ENCODE results near the gene SHMT2.

The SHMT2 gene

DNA sequence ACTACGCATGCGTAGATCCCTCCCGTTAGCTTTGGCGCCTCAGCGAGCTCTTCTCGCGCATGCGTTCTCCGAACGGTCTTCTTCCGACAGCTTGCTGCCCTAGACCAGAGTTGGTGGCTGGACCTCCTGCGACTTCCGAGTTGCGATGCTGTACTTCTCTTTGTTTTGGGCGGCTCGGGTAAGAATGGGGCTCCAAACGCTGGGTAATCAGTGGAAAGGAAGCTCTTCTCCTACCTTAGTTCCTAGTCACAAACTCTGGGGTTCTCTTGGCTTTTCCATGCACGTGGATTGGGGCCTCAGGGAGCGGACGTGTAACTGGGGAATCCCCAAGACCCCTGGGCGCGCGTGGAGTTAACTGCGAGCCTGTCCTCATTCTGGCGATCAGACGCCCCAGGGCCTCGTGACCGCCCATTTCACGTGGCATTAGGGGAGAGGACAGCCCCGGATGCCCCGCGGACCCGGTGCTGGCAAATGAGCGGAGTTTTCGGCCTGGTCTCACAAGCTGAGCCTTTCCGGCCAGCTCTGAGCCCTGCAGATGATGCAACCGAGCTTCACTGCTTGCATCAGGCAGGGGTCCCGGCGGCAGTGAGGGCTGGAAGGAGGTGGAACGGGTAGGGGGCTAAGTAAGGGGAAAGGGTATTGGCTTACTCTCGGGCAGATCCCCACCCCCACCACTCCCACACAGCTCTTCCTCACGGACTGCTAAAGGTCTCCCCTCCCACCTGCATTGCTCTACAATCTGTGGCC lies at the start of gene SHMT2:
Gene SHMT2 (plus strand): TSS at position 78 of the 747 bp plus-strand sequence. CDS start 68 bp downstream, at position 146.
- DNase-seq = peak; percentile 99

DNA sequence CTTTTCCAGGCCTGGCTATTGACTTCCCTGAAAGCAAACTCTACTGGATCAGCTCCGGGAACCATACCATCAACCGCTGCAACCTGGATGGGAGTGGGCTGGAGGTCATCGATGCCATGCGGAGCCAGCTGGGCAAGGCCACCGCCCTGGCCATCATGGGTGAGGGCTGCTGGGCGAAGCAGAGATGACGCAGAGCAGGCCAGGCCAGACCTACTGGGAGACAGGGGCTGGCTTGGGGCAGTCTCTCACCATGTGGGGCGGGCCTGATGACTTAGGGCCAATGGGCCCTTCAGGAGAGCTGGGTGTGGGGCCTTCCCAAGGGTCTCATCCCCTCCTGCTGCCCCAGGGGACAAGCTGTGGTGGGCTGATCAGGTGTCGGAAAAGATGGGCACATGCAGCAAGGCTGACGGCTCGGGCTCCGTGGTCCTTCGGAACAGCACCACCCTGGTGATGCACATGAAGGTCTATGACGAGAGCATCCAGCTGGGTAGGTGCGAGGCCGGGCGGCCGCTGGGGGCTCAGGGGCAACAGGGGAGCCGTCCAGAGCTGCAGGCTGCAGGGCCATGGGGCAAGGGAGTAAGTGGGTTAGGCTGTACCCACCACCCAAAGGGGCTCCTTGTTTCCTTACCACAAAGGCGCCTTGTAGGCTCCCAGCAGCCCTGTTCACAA lies 49.1 kb upstream of the SHMT2 start:
- DNase-seq = no peak

DNA sequence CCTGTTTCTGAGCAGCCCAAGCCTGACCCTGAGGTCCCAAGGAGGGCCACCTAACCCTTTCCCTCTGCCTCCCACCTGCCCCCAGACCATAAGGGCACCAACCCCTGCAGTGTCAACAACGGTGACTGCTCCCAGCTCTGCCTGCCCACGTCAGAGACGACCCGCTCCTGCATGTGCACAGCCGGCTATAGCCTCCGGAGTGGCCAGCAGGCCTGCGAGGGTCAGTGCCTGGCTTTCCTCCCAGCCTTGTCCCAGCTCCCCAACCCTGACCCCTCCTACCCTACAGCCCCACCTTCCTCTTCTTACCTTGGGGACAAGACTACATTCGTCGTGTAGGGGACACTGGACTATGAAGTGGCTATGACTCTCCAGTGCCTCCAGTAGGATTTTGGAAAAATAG lies 48.4 kb upstream of the SHMT2 start:
- no peak for DNase-seq

DNA sequence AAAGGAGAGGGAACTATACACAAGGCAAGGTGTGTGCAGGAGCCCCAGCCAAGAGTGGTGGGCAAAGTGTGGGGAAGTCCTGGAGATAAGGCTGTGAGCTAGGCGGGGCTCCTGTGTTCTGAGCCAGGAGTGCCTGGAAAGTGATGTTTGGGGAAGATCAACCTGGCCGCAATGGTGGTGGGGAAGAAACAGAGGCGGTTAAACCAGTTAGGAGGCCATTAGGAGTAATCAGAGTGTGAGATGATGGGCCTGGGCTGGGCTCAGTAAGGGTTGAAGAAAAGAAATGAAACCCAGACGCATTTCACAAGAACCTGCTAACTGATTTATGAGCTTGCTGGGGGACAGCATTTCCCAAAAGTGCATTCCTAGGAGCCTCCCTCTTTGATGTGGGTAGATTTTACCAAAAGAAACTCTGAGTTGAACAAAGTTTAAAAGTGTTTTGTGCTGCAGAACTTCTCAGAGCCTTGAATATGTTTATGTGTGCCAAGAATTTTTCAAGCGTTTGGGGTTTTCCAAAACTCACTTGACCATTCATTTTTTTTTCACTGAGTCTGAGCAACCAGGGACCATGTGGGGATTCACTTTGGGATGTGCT lies 47.9 kb upstream of the SHMT2 start:
- DNase-seq = no peak

DNA sequence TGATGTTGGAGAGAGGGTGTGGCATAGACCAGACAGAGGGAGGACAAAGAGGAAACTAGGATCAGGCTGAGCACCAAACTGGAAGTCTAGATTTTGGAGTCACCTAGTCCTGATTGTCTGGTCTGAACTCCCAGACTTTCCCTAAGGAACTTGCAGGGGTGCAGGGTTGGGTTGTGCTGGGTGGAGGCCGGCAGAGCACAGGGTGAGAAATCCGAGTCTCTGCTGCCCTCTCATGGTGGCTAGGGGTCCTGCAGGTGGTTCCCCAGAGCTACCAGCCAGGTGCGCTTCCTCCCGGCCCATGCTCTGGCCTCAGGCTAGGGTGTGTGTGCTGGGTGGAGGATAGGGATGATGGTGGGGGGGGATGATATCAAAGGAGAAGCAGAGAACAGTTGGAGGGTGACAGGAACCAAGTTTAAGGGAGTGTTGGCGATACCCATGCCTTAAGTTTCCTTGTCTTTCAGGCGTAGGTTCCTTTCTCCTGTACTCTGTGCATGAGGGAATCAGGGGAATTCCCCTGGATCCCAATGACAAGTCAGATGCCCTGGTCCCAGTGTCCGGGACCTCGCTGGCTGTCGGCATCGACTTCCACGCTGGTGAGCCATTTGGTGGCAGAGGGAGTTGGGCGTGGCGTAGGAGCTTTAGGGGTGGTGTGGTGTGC lies 46.5 kb upstream of the SHMT2 start:
- DNase-seq = peak; percentile 89

DNA sequence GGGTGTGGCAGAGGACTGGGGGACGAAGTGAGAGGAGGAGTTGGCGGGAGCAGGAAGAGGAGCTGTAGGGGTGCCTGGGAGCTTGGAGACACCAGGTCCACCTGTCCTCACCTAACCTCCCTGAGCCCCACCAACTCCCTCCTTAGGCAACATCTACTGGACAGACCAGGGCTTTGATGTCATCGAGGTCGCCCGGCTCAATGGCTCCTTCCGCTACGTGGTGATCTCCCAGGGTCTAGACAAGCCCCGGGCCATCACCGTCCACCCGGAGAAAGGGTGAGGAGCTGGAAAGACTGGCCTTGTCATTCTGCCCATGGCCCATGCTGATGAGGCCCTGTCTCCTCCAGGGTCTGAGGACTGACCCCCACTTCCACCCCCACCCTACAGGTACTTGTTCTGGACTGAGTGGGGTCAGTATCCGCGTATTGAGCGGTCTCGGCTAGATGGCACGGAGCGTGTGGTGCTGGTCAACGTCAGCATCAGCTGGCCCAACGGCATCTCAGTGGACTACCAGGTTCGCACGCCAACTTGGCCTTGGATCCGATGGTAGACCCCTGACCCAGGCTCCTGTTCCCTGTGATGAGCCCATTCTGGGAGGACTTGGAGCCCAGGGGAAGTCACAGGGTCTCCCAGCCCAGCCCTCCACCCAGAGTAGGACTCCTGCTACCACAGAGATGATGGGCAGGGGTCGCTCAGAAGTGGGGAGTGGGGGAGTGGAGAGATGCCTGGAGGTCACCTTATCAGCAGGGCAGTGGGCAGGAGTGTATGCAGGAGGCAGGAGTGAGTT lies 45.4 kb upstream of the SHMT2 start:
- DNase-seq = no peak

DNA sequence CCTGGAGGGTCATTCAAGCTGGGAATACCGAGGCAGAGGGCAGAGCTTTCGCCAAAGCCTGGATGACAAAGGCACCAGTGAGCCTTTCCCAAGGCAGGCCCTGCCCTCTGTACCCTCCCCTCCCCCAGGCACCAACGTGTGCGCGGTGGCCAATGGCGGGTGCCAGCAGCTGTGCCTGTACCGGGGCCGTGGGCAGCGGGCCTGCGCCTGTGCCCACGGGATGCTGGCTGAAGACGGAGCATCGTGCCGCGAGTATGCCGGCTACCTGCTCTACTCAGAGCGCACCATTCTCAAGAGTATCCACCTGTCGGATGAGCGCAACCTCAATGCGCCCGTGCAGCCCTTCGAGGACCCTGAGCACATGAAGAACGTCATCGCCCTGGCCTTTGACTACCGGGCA lies 44.1 kb upstream of the SHMT2 start:
- no peak for DNase-seq

DNA sequence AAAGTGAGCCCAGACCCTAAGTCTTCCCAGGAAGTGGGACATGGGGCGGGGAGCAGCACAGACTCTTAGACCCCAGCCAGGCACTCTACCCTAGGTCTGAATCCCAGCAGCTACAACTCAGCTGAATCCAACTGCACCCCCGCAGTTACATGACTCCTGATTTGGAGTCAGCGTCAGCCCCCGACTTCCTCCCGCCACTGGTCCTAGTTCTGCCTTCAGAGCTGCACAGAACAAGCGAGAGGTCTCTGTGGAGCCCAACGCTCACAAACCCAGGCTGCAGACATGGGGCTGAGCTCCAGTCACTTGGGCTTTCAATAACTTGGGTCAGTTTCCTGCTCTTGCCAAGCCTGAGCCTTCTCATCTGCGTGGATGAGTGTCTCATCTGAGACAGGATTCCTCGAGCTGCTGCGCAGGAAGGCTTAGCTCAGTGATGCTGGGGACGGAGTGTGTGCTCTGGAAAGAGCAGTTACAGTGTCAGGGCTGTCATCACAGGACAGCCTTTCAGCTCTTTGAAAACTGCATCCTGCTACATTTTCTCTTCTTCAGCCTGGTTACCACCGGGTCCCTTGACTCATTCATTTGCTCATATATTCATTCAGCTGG lies 43.5 kb upstream of the SHMT2 start:
- no peak for DNase-seq

DNA sequence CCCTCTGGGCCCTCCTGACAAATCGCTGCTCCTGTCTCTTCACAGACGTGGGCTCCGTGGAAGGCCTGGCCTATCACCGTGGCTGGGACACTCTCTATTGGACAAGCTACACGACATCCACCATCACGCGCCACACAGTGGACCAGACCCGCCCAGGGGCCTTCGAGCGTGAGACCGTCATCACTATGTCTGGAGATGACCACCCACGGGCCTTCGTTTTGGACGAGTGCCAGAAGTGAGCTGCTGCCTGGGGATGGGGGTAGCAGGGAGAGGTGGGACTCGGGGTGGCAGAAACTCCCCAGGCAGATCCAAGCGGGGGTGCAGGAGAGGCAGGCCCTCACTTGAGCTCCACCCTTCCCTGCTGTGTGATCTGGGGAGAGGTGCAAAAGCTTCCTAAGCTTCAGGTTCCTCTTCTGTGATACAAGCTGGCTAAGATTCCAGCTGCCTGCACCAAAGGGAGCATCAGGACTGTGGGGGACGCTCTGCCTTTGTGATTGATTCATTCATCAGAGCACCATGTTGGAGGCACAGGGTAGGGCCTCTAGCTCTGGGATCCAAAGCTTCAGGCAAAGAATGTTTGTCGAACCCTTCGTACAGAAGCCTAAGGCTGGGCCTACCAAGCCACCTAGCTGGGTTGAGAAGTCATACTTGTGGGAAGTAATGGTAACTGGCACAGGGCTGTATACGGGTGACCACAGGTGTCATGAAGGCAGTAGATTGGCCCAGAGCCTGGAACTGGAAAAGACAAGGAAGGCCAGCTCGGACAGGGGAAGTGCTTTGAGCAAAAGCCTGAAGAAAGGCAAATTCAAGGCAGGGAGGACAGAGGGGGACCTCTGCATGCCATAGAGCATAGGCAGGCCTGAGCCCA lies 42.1 kb upstream of the SHMT2 start:
- DNase-seq = no peak

DNA sequence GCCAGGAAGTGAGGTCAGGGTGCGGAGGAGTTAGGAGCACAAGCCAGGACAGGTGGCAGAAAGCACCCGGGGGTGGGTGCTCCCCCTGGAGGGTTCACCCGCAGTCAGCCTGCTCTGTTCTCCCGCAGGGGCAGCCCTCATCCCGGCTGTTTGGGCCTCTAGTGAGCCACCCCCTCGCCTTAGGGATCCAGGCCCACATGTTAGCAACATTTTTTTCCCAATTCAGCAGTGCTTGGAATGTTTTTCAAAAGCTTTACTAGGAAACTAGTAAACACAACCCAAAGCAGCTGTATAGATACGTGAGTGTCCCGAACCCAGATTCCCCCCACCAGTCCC lies 41.5 kb upstream of the SHMT2 start:
- no peak for DNase-seq

DNA sequence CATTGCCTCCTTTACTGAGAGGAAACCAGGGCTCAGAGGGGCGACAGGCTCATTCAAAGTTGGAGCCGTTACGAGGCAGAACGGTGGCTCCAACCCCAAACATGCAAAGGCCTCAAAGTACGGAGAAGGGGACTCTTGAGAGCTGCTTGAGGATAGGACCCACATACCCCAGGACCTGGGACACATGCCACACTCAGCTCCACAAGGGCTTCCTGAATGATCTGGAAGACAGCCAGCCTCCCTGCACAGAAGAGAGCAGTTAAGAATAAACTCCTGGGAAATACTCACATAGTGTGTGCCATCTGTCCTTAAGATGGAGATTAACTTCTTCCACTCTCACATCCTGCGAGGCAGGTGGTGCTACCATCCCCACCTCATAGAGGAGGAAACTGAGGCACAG lies 39.5 kb upstream of the SHMT2 start:
- peak; percentile 28 for DNase-seq

DNA sequence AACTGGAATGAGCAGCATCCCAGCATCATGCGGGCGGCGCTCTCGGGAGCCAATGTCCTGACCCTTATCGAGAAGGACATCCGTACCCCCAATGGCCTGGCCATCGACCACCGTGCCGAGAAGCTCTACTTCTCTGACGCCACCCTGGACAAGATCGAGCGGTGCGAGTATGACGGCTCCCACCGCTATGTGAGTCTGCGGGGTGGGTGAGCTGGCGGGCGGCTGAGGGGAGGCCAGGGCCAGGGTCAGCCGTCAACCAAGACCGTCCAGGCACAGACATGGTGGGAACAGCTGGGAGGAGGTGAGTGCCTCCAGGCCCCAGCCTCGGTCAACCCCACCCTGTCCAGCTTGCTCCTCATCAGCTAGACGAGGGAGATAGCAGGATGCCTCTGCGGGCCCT lies 38.7 kb upstream of the SHMT2 start:
- no peak for DNase-seq

DNA sequence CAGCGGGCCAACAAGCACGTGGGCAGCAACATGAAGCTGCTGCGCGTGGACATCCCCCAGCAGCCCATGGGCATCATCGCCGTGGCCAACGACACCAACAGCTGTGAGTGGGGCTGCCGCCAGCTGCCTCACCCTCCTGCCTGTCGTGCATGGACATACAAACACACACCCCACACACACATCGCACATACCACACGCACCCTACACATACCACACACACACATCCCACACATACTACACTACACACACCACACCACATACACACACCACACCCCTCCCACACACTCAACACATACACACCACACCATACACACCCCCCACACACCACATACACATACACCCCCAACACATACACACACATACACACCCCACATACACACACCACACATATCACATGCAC lies 38.1 kb upstream of the SHMT2 start:
- peak; percentile 46 for DNase-seq

DNA sequence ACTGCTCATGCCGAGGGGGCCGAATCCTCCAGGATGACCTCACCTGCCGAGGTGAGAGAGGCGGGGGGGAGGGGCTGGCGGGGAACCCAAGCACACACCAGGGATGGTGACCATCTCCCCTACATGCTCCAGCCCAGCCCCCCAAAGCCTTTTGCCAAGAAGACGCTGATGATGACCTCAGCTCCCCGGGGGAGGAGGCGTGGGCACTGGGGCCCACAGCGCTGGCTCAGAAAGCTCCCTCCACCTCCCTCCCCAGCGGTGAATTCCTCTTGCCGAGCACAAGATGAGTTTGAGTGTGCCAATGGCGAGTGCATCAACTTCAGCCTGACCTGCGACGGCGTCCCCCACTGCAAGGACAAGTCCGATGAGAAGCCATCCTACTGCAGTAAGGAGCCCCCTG lies 36.6 kb upstream of the SHMT2 start:
- DNase-seq = no peak

DNA sequence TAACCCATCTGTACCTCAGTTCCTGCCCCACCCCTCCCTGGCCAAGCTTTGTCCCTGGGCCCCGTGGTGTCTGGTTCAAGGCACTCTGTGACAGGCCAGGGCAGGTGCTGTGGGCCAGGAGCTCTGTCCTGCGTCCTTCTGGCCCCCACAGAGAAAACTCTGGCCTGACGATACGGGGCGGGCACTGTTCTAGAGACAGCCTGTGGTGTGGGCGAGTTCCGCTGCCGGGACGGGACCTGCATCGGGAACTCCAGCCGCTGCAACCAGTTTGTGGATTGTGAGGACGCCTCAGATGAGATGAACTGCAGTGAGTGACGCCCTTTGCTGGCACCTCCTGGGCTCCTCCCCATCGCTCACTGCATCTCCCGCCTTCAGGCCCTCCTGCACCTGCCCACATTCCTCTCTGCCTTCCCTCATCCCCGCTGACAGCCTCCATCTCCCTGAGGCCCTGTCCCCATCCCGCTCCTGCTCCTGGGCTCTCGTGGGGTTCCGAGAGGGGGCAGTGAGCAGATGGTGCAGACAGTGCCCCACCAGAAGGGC lies 35.7 kb upstream of the SHMT2 start:
- DNase-seq = peak; percentile 87

DNA sequence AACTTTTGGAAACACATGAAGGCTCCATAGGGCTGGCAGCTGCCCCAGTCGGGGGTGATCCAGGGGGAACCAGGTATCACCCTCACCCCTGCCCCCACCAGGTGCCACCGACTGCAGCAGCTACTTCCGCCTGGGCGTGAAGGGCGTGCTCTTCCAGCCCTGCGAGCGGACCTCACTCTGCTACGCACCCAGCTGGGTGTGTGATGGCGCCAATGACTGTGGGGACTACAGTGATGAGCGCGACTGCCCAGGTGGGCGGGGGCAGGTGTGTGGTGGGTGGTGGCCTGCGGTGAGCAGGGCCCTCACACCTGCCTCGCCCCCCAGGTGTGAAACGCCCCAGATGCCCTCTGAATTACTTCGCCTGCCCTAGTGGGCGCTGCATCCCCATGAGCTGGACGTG lies 35.3 kb upstream of the SHMT2 start:
- peak; percentile 88 for DNase-seq

DNA sequence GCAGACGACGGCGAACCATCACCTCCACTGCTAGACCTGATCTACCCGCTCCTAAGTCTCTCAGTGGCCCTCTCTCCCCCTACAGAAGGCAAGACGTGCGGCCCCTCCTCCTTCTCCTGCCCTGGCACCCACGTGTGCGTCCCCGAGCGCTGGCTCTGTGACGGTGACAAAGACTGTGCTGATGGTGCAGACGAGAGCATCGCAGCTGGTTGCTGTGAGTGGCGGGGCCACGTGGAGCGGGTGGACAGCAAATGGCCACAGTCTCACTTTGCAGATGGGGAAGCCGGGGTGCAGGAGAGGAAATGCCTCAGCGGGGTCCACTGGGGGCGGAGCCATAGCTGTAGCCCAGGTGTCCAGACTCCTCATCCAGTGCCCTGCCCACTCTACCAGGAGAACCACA lies 34.3 kb upstream of the SHMT2 start:
- DNase-seq = no peak

DNA sequence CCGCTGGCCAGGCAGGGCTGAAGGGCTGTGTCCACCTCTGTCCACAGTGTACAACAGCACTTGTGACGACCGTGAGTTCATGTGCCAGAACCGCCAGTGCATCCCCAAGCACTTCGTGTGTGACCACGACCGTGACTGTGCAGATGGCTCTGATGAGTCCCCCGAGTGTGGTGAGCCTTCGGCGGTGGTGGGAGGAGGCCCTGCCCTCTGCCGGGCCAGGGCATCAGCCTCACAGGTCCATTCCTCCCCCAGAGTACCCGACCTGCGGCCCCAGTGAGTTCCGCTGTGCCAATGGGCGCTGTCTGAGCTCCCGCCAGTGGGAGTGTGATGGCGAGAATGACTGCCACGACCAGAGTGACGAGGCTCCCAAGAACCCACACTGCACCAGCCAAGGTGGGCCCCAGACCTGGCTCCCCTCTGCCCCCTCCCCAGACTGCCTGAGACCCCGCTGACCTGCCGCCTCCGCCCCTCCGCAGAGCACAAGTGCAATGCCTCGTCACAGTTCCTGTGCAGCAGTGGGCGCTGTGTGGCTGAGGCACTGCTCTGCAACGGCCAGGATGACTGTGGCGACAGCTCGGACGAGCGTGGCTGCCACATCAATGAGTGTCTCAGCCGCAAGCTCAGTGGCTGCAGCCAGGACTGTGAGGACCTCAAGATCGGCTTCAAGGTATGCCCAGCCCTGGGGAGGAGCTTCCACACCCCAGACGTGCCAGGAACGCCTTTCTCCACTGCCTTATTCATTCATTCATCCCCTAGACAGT lies 33.7 kb upstream of the SHMT2 start:
- DNase-seq = no peak

DNA sequence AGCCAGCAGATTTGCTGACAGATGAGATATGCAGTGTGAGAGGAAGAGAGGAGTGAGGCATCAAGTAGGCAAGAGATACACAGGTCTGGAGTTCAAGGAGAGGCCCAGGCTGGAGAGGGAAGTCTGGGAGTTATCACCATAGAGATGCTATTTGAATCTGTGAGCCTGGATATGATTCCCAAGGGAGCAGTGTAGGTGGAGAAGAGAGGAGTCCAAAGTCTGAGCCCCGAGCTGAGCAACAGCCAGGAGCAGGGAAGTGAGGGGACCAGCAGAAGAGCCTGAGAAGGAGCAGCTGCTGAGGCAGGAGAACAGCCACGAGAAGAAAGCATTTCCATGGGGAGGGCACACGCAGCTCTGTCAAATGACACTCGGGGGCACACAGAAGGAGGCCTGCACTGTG lies 33.1 kb upstream of the SHMT2 start:
- no peak for DNase-seq

DNA sequence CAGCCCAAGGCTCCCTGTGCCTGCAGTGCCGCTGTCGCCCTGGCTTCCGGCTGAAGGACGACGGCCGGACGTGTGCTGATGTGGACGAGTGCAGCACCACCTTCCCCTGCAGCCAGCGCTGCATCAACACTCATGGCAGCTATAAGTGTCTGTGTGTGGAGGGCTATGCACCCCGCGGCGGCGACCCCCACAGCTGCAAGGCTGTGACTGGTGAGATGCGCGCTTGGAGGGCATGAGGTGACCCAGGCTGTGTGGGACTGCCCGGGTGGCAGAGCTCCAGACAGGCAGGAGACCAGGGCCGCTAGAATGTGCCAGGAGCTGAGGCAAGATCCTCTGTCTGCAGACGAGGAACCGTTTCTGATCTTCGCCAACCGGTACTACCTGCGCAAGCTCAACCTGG lies 32.6 kb upstream of the SHMT2 start:
- DNase-seq = no peak

DNA sequence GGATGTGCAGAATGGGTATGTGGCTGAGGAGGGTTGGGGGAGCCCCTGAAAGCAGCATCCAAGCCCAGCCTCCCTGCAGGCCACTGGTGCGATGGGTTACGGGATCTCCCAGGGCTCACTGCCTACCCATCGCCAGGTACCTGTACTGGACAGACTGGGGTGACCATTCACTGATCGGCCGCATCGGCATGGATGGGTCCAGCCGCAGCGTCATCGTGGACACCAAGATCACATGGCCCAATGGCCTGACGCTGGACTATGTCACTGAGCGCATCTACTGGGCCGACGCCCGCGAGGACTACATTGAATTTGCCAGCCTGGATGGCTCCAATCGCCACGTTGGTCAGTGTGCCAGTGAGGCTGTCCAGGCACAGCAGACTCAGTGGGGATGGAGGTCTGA lies 31.2 kb upstream of the SHMT2 start:
- no peak for DNase-seq
